Thyroid gland (tissue), 4 donors: ENCODE measurements around the gene PAF1.

ENCODE experiments used
- POLR2A ChIP-seq, 2 donors: fragments of 450-650 bp; IDR thresholded peaks; one replicate each; pipeline ENCODE4 v1.6.1; 2017; ENCODE audit warnings: antibody characterized with exemption in 2 of 2, mild to moderate bottlenecking in 2 of 2, moderate library complexity in 1 of 2
- TF ChIP-seq, protein P1 (sequence below), 6 experiments: fragments of 200-600 bp in 3 of 6; fragments of 450-650 bp in 3 of 6; sonication (generic) in 3 of 6; IDR thresholded peaks; one replicate each; pipeline ENCODE4 v1.5.1; 2016 to 2019; ENCODE audit warnings: antibody characterized with exemption in 6 of 6, mild to moderate bottlenecking in 2 of 6, inconsistent platforms in 1 of 6, moderate library complexity in 1 of 6

DNA sequence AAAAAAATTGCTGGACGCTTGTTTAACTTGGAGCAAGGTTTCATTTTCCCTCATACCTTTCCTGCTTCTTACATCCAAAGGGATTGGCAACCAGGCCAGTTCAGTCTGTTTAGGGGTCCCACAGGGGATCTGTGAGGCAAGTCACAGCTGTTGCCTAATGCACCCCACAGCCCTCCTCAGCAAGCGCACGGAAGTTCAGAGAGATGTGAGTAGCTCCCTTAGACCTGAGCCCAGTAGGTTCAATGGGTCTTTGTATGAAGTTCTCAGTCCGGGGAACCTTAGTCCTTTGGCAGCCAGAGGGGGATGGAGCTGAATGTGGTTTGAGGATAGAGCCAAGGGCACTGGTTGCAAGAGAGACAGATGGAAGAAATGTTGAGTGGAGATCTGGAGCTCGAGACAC is 35.7 kb downstream of the PAF1 start:
- TF ChIP-seq, protein P1, sequence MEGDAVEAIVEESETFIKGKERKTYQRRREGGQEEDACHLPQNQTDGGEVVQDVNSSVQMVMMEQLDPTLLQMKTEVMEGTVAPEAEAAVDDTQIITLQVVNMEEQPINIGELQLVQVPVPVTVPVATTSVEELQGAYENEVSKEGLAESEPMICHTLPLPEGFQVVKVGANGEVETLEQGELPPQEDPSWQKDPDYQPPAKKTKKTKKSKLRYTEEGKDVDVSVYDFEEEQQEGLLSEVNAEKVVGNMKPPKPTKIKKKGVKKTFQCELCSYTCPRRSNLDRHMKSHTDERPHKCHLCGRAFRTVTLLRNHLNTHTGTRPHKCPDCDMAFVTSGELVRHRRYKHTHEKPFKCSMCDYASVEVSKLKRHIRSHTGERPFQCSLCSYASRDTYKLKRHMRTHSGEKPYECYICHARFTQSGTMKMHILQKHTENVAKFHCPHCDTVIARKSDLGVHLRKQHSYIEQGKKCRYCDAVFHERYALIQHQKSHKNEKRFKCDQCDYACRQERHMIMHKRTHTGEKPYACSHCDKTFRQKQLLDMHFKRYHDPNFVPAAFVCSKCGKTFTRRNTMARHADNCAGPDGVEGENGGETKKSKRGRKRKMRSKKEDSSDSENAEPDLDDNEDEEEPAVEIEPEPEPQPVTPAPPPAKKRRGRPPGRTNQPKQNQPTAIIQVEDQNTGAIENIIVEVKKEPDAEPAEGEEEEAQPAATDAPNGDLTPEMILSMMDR (IDR thresholded peaks at IDR 0.05), result no peak
- TF ChIP-seq POLR2A (IDR thresholded peaks at IDR 0.05), result no peak
